SW480 (cell line): Measurements from ENCODE around the gene STRIP2.
"Not testable (repeated sequence)": the region's sequence is repeated elsewhere in the genome, so short reads cannot be mapped to it uniquely, and the experiment has no call there.

Experiments
- DNase-seq: peaks from one replicate; pipeline ENCODE4 v3.0.0-alpha.2; 2016; ENCODE audit warnings: low spot score

STRIP2 gene

GRCh38 chr7:129453510-129454248 lies 19.4 kb downstream of the STRIP2 start:
- no peak for DNase-seq

GRCh38 chr7:129454249-129454551 lies 20.0 kb downstream of the STRIP2 start:
- peak; percentile 15 for DNase-seq

- no peak for DNase-seq
These were observed 22.2 kb downstream of the STRIP2 start for GRCh38 chr7:129456421-129456820.

- no peak for DNase-seq
These were observed 22.9 kb downstream of the STRIP2 start for GRCh38 chr7:129457101-129457500.

GRCh38 chr7:129458171-129458570 lies 23.9 kb downstream of the STRIP2 start:
- DNase-seq: no peak

GRCh38 chr7:129461809-129462208 lies 27.6 kb downstream of the STRIP2 start:
- no peak for DNase-seq

- no peak for DNase-seq
These were observed 28.2 kb downstream of the STRIP2 start for GRCh38 chr7:129462420-129462819.

GRCh38 chr7:129464194-129464593 lies 30.0 kb downstream of the STRIP2 start:
- DNase-seq: no peak

GRCh38 chr7:129465080-129465479 lies 30.8 kb downstream of the STRIP2 start:
- no peak for DNase-seq

GRCh38 chr7:129466796-129467195 lies 32.6 kb downstream of the STRIP2 start:
- no peak for DNase-seq

- DNase-seq: no peak
These were observed 33.9 kb downstream of the STRIP2 start for GRCh38 chr7:129468087-129468486.

- no peak for DNase-seq
These were observed 34.3 kb downstream of the STRIP2 start for GRCh38 chr7:129468547-129468946.

GRCh38 chr7:129469930-129470329 lies 35.7 kb downstream of the STRIP2 start:
- DNase-seq: no peak

GRCh38 chr7:129470411-129470810 lies 36.2 kb downstream of the STRIP2 start:
- no peak for DNase-seq

GRCh38 chr7:129471402-129471827 lies 37.2 kb downstream of the STRIP2 start:
- DNase-seq: no peak

GRCh38 chr7:129475931-129476330 lies 41.7 kb downstream of the STRIP2 start:
- not testable (repeated sequence) for DNase-seq

- DNase-seq: not testable (repeated sequence)
These were observed 42.2 kb downstream of the STRIP2 start for GRCh38 chr7:129476398-129476797.

GRCh38 chr7:129479831-129480230 lies 45.6 kb downstream of the STRIP2 start:
- no peak for DNase-seq

- DNase-seq: no peak
These were observed 46.6 kb downstream of the STRIP2 start for GRCh38 chr7:129480674-129481363.

GRCh38 chr7:129481376-129481775 lies 47.1 kb downstream of the STRIP2 start:
- DNase-seq: not testable (repeated sequence)

GRCh38 chr7:129482781-129483180 lies 48.5 kb downstream of the STRIP2 start:
- no peak for DNase-seq

GRCh38 chr7:129489491-129489890 lies 55.3 kb downstream of the STRIP2 start:
- DNase-seq: no peak

GRCh38 chr7:129492391-129492790 lies 58.2 kb downstream of the STRIP2 start:
- DNase-seq: no peak

GRCh38 chr7:129493555-129493954 lies 59.3 kb downstream of the STRIP2 start:
- no peak for DNase-seq
